H1 (cell line): ENCODE results near the gene PILRB. TPM values are rescaled to one million over a fixed set of nuclear protein-coding genes. Genes with fewer than 3 reads are reported as not detected.

Source experiments
- CTCF ChIA-PET: fragments of 300-600 bp; sonication (Branson Sonifier 250); formaldehyde crosslinking; loops from one replicate; lab custom pipeline; 2021; ENCODE audit not compliant: partially characterized antibody; lab: Charles Lee
- POLR2A ChIA-PET: fragments of 300-600 bp; sonication (Branson Sonifier 250); formaldehyde crosslinking; loops from one replicate; lab custom pipeline; 2021; ENCODE audit warnings: inconsistent platforms; ENCODE audit not compliant: partially characterized antibody; lab: Charles Lee
- DNase-seq, 2 experiments: peaks; one replicate each; pipeline versions ENCODE4 v3.0.0 to v3.0.0-alpha.2; 2010 to 2022; ENCODE audit warnings: low spot score in 2 of 2, low read depth in 1 of 2, mixed read lengths in 1 of 2
- FAIRE-seq: peaks from 2 replicates; lab custom pipeline; 2011; peaks lifted over from hg19 to GRCh38; lab: Jason Lieb, UNC
- H2AFZ ChIP-seq: 2 replicates; pipeline ENCODE4 v1.8.1; 2012; ENCODE audit warnings: low read length, inconsistent platforms
- H2AK5ac ChIP-seq: 2 replicates; pipeline ENCODE4 v1.6.1; 2013; ENCODE audit warnings: low read depth, low read length
- H2BK120ac ChIP-seq: replicated peaks from 2 replicates; pipeline ENCODE3; 2013; ENCODE audit warnings: low read depth, low read length, inconsistent platforms
- H2BK12ac ChIP-seq: 2 replicates; pipeline ENCODE4 v1.6.1; 2013; ENCODE audit warnings: low read depth, low read length
- H2BK15ac ChIP-seq: 2 replicates; pipeline ENCODE4 v1.6.1; 2013; ENCODE audit warnings: low read length
- H2BK20ac ChIP-seq: 2 replicates; pipeline ENCODE4 v1.6.1; 2013; ENCODE audit warnings: low read length
- H2BK5ac ChIP-seq: 2 replicates; pipeline ENCODE4 v1.6.1; 2013; ENCODE audit warnings: low read depth, low read length
- H3K14ac ChIP-seq: 2 replicates; pipeline ENCODE4 v1.6.1; 2013; ENCODE audit warnings: inconsistent platforms; ENCODE audit not compliant: insufficient read length
- H3K18ac ChIP-seq: 2 replicates; pipeline ENCODE4 v1.6.1; 2013; ENCODE audit warnings: low read length; ENCODE audit errors: extremely low read depth
- H3K23ac ChIP-seq: 2 replicates; pipeline ENCODE4 v1.6.1; 2013; ENCODE audit warnings: inconsistent platforms; ENCODE audit not compliant: insufficient read length
- H3K23me2 ChIP-seq: 2 replicates; pipeline ENCODE4 v1.6.1; 2013; ENCODE audit warnings: low read depth, low read length
- H3K27ac ChIP-seq: 2 replicates; pipeline ENCODE4 v1.6.1; 2011; ENCODE audit warnings: low read depth, low read length, inconsistent platforms
- H3K27me3 ChIP-seq, 4 experiments: replicated peaks in 1 of 4; 1 replicate in 1 of 4; 2 replicates in 3 of 4; pipeline versions ENCODE4 v1.6.1 to v1.8.1; 2011 to 2013; ENCODE audit warnings: low read length in 3 of 4, mild to moderate bottlenecking in 3 of 4, inconsistent platforms in 2 of 4, mixed read lengths in 2 of 4, moderate library complexity in 1 of 4; ENCODE audit not compliant: control insufficient read depth in 3 of 4, insufficient read depth in 3 of 4; ENCODE audit errors: extremely low read depth in 1 of 4
- H3K36me3 ChIP-seq, 4 experiments: 2 replicates each; pipeline versions ENCODE4 v1.6.1 to v1.8.1; 2011 to 2013; ENCODE audit warnings: mild to moderate bottlenecking in 4 of 4, low read length in 3 of 4, moderate library complexity in 2 of 4, control low read depth in 1 of 4, inconsistent platforms in 1 of 4; ENCODE audit not compliant: insufficient read depth in 4 of 4, control insufficient read depth in 2 of 4
- H3K4ac ChIP-seq: replicated peaks from 2 replicates; pipeline ENCODE3; 2013; ENCODE audit warnings: low read length, low read depth, mixed read lengths, inconsistent platforms; ENCODE audit not compliant: insufficient read length
- H3K4me1 ChIP-seq, 4 experiments: replicated peaks in 1 of 4; 1 replicate in 1 of 4; 2 replicates in 3 of 4; pipeline versions ENCODE4 v1.6.1 to v1.8.1; 2011 to 2013; ENCODE audit warnings: low read length in 3 of 4, inconsistent platforms in 2 of 4, mixed read lengths in 1 of 4; ENCODE audit not compliant: insufficient read depth in 4 of 4, control insufficient read depth in 3 of 4
- H3K4me2 ChIP-seq, 2 experiments: 2 replicates each; pipeline versions ENCODE4 v1.6.1 to v1.8.1; 2011 to 2013; ENCODE audit warnings: low read depth in 2 of 2, low read length in 2 of 2, control low read depth in 1 of 2, inconsistent platforms in 1 of 2, mild to moderate bottlenecking in 1 of 2; ENCODE audit not compliant: insufficient read depth in 1 of 2
- H3K4me3 ChIP-seq, 4 experiments: fragments of 200-600, 300-600 bp in 1 of 4; sonication (generic), shearing (Covaris generic), sonication (Bioruptor Twin) in 1 of 4; 2 replicates each; pipeline versions ENCODE4 v1.5.1 to v1.8.1; 2011 to 2016; ENCODE audit warnings: low read length in 4 of 4, low read depth in 3 of 4, control low read depth in 2 of 4, inconsistent platforms in 2 of 4, mild to moderate bottlenecking in 2 of 4, mixed read lengths in 1 of 4, moderate library complexity in 1 of 4; ENCODE audit not compliant: insufficient read depth in 2 of 4; ENCODE audit errors: extremely low read depth in 1 of 4
- H3K56ac ChIP-seq: replicated peaks from 2 replicates; pipeline ENCODE3; 2013; ENCODE audit warnings: low read depth, mild to moderate bottlenecking, mixed read lengths, low read length, inconsistent platforms; ENCODE audit not compliant: insufficient read length
- H3K79me1 ChIP-seq: 2 replicates; pipeline ENCODE4 v1.6.1; 2013; ENCODE audit warnings: low read depth, low read length, control low read depth
- H3K79me2 ChIP-seq, 2 experiments: 2 replicates each; pipeline versions ENCODE4 v1.6.1 to v1.8.1; 2012 to 2013; ENCODE audit warnings: low read length in 2 of 2, mild to moderate bottlenecking in 2 of 2, inconsistent platforms in 1 of 2; ENCODE audit not compliant: insufficient read depth in 2 of 2, control insufficient read depth in 1 of 2
- H3K9ac ChIP-seq, 4 experiments: replicated peaks in 1 of 4; 1 replicate in 1 of 4; 2 replicates in 3 of 4; pipeline versions ENCODE4 v1.6.1 to v1.8.1; 2011 to 2013; ENCODE audit warnings: low read depth in 3 of 4, low read length in 3 of 4, control low read depth in 2 of 4, mild to moderate bottlenecking in 2 of 4, moderate library complexity in 2 of 4, inconsistent platforms in 1 of 4; ENCODE audit errors: extremely low read depth in 1 of 4
- H3K9me3 ChIP-seq, 2 experiments: 2 replicates each; pipeline versions ENCODE4 v1.6.1 to v1.8.1; 2012 to 2013; ENCODE audit warnings: mild to moderate bottlenecking in 2 of 2, moderate library complexity in 2 of 2, control low read depth in 1 of 2, inconsistent platforms in 1 of 2, low read depth in 1 of 2, low read length in 1 of 2, mixed read lengths in 1 of 2; ENCODE audit not compliant: insufficient read depth in 2 of 2
- H4K20me1 ChIP-seq, 2 experiments: replicated peaks in 1 of 2; 2 replicates each; pipeline versions ENCODE3 to v1.8.1; 2011 to 2013; ENCODE audit warnings: inconsistent platforms in 2 of 2, low read length in 2 of 2, mild to moderate bottlenecking in 1 of 2; ENCODE audit not compliant: insufficient read depth in 2 of 2, control insufficient read depth in 1 of 2
- H4K5ac ChIP-seq: 2 replicates; pipeline ENCODE4 v1.6.1; 2013; ENCODE audit warnings: low read length, low read depth, mixed read lengths, inconsistent platforms; ENCODE audit not compliant: insufficient read length
- H4K8ac ChIP-seq: 2 replicates; pipeline ENCODE4 v1.8.0; 2013; ENCODE audit warnings: mild to moderate bottlenecking, moderate library complexity, low read length, inconsistent platforms; ENCODE audit not compliant: insufficient read depth; ENCODE audit errors: extremely low read depth
- H4K91ac ChIP-seq: replicated peaks from 2 replicates; pipeline ENCODE3; 2013; ENCODE audit warnings: low read length, mixed read lengths, inconsistent platforms; ENCODE audit not compliant: insufficient read length
- HDAC2 ChIP-seq, 2 experiments: fragments of 300-600 bp in 1 of 2; sonication (generic) in 1 of 2; IDR thresholded peaks; 2 replicates each; pipeline ENCODE4 v1.6.1; 2011 to 2012; ENCODE audit warnings: low read depth in 2 of 2, low read length in 2 of 2, mild to moderate bottlenecking in 2 of 2, moderate library complexity in 2 of 2, borderline replicate concordance in 1 of 2, inconsistent platforms in 1 of 2
- MAFK ChIP-seq: IDR thresholded peaks from 2 replicates; pipeline ENCODE4 v1.6.1; 2012; ENCODE audit warnings: low read depth, mild to moderate bottlenecking, improper control_type of control experiment, low read length
- RXRA ChIP-seq: IDR thresholded peaks from 2 replicates; pipeline ENCODE4 v1.6.1; 2011; ENCODE audit warnings: low read depth, mild to moderate bottlenecking, low read length, moderate library complexity; ENCODE audit not compliant: insufficient read depth
- SP1 ChIP-seq: IDR thresholded peaks from 2 replicates; pipeline ENCODE4 v1.6.1; 2011; ENCODE audit warnings: low read depth, low read length
- TAF1 ChIP-seq: IDR thresholded peaks from 2 replicates; pipeline ENCODE4 v1.6.1; 2011; ENCODE audit warnings: mild to moderate bottlenecking, low read depth, low read length
- WGBS, 2 experiments: shearing (Covaris generic) in 1 of 2; methylation state at CpG; one replicate each; pipeline versions ENCODE4 v1.1.6 to v1.1.7; 2013 to 2015; ENCODE audit warnings: low lambda C conversion rate in 2 of 2, mixed read lengths in 2 of 2, inconsistent platforms in 1 of 2, low coverage in 1 of 2, missing lambda C conversion rate in 1 of 2; ENCODE audit not compliant: insufficient replicate concordance in 2 of 2, insufficient coverage in 1 of 2, insufficient read length in 1 of 2; ENCODE audit errors: extremely low coverage in 1 of 2, missing lambda C conversion rate in 1 of 2; 5-methylcytosine and 5-hydroxymethylcytosine counted together
- polyA plus RNA-seq, 7 experiments: library from polyadenylated mRNA; depleted of rRNA in 3 of 7; stranded (reverse) in 5 of 7; unstranded in 2 of 7; fragments of >200 nt in 5 of 7; fragments of 200-250 nt in 2 of 7; gene quantifications; 1 replicate in 5 of 7; 2 replicates in 1 of 7; 4 replicates in 1 of 7; pipeline versions ENCODE4 v1.2.1 to v1.2.3, GENCODE V29; 2011 to 2013; ENCODE audit warnings: missing spikeins in 2 of 7, mixed read lengths in 2 of 7
- total RNA-seq: library from RNA; stranded (reverse); fragmentation: NEBNext Ultra II Directional; extraction: Animal tissue kit (Norgen Biotek cat#: 25700); gene quantifications from 2 replicates; pipeline ENCODE4 v1.2.1, GENCODE V29; 2021

PILRB gene
- total and polyA plus RNA-seq, 2 of the 8 experiments (the other 6 are each of a cell fraction or from before 2014, with no cell fraction given): 32.2 to 49.9 TPM

GRCh38 chr7:100413889-100414288 is 56.0 kb downstream of the PILRB start:
- ChIA-PET POLR2A (no interaction called here), CTCF (interaction anchor here (0.6 to 2.4 kb wide), 4 partner anchors 11 to 288 kb away, joined by 3 to 8 read pairs (median 4); no protein-coding TSS in a partner anchor)
- H4K20me1 ChIP-seq: no peaks in the 10 kb centered on the region
- no peak overlapping the region for H2AK5ac ChIP-seq
- H2BK120ac ChIP-seq: no peak overlapping the region
- H3K4me3 ChIP-seq: no peak overlapping the region
- no peak overlapping the region for H2BK20ac ChIP-seq
- no peak overlapping the region for H3K18ac ChIP-seq
- no peak overlapping the region for H3K4me2 ChIP-seq
- no peak overlapping the region for H3K4ac ChIP-seq
- no peak overlapping the region for H3K14ac ChIP-seq
- no peak overlapping the region for H3K27ac ChIP-seq
- H3K79me1 ChIP-seq: no peaks in the 10 kb centered on the region
- H4K5ac ChIP-seq: no peak overlapping the region
- H3K9ac ChIP-seq: no peak overlapping the region
- 90% methylated on average over 1 of the region's 1 CpG; no CpG with 5 or more reads in 1 of the 2 experiments for WGBS, 2 experiments
- H3K23ac ChIP-seq: no peak overlapping the region
- H3K56ac ChIP-seq: no peak overlapping the region
- no peak overlapping the region for H2BK12ac ChIP-seq
- no peak overlapping the region for H4K8ac ChIP-seq
- no peaks in the 10 kb centered on the region for H3K79me2 ChIP-seq
- DNase-seq: no peak
- H2BK15ac ChIP-seq: no peak overlapping the region
- H3K9me3 ChIP-seq: no peaks in the 10 kb centered on the region
- no peaks in the 10 kb centered on the region for H3K36me3 ChIP-seq
- H2BK5ac ChIP-seq: no peak overlapping the region
- H2AFZ ChIP-seq: no peak overlapping the region
- no peak for FAIRE-seq
- H3K4me1 ChIP-seq: no peaks in the 10 kb centered on the region
- no peak overlapping the region for H4K91ac ChIP-seq
- no peaks in the 10 kb centered on the region; a peak in 1 of 7 replicates for H3K27me3 ChIP-seq
- no peaks in the 10 kb centered on the region for H3K23me2 ChIP-seq
- no peak for TF ChIP-seq TAF1
- no peak for TF ChIP-seq MAFK
- TF ChIP-seq HDAC2 (IDR thresholded peaks at IDR 0.05; ENCODE audit: borderline replicate concordance in 1 of 2, low read depth in 2 of 2, low read length in 2 of 2): no peak
- TF ChIP-seq SP1: no peak
- no peak for TF ChIP-seq RXRA
